Neural cell (in vitro differentiated cells): ENCODE measurements around the gene NHLH1. TPM values are rescaled to one million over a fixed set of nuclear protein-coding genes. Genes with fewer than 3 reads are reported as not detected.

Experiments used
- H2AFZ ChIP-seq: fragments of 200-600, 300-800 bp; sonication (generic), shearing (Covaris generic); 2 replicates; pipeline ENCODE4 v1.6.0; 2014; ENCODE audit warnings: low read depth, mild to moderate bottlenecking, antibody characterized with exemption, low read length, moderate library complexity
- H3F3A ChIP-seq: fragments of 200-600 bp; shearing (Covaris generic); 2 replicates; pipeline ENCODE4 v1.6.1; 2016; ENCODE audit warnings: mild to moderate bottlenecking, moderate library complexity, mixed read lengths, antibody characterized with exemption, low read length; ENCODE audit not compliant: insufficient read depth, poor library complexity, severe bottlenecking
- H3K27ac ChIP-seq: fragments of 200-600, 300-800 bp; sonication (generic), shearing (Covaris generic); 2 replicates; pipeline ENCODE4 v1.5.1; 2014; ENCODE audit warnings: mild to moderate bottlenecking, low read length, moderate library complexity
- H3K27me3 ChIP-seq: fragments of 300-800, 200-600 bp; sonication (generic), shearing (Covaris generic); 2 replicates; pipeline ENCODE4 v1.6.0; 2014; ENCODE audit warnings: mild to moderate bottlenecking, low read depth, low read length, moderate library complexity; ENCODE audit not compliant: insufficient read depth
- H3K36me3 ChIP-seq: fragments of 300-800, 200-600 bp; sonication (generic), shearing (Covaris generic); 2 replicates; pipeline ENCODE4 v1.5.1; 2014; ENCODE audit warnings: mild to moderate bottlenecking, antibody characterized with exemption, low read length, moderate library complexity; ENCODE audit not compliant: insufficient read depth
- H3K4me2 ChIP-seq: fragments of 300-800, 200-600 bp; sonication (generic), shearing (Covaris generic); 2 replicates; pipeline ENCODE4 v1.6.0; 2014; ENCODE audit warnings: mild to moderate bottlenecking, low read length
- H3K4me3 ChIP-seq: fragments of 300-800, 200-600 bp; sonication (generic), shearing (Covaris generic); 2 replicates; pipeline ENCODE4 v1.5.1; 2014; ENCODE audit warnings: mild to moderate bottlenecking, low read length, moderate library complexity
- H3K79me2 ChIP-seq: fragments of 200-600 bp; shearing (Covaris generic); replicated peaks from 2 replicates; pipeline ENCODE4 v1.6.0; 2014; ENCODE audit warnings: mild to moderate bottlenecking, low read length, moderate library complexity; ENCODE audit not compliant: insufficient read depth
- H3K9ac ChIP-seq: fragments of 300-800, 200-600 bp; sonication (generic), shearing (Covaris generic); 2 replicates; pipeline ENCODE4 v1.6.1; 2016; ENCODE audit warnings: mild to moderate bottlenecking, low read length, mixed read lengths
- H3K9me2 ChIP-seq: fragments of 200-600 bp; shearing (Covaris generic); 2 replicates; pipeline ENCODE4 v1.6.1; 2016; ENCODE audit warnings: mild to moderate bottlenecking, low read length, mixed read lengths; ENCODE audit not compliant: insufficient read depth
- H3K9me3 ChIP-seq: fragments of 200-600, 300-800 bp; sonication (generic), shearing (Covaris generic); 2 replicates; pipeline ENCODE4 v1.6.1; 2016; ENCODE audit warnings: mild to moderate bottlenecking, mixed run types, low read length, moderate library complexity, mixed read lengths
- H4K20me1 ChIP-seq: fragments of 200-600 bp; shearing (Covaris generic); 2 replicates; pipeline ENCODE4 v1.6.1; 2016; ENCODE audit warnings: mild to moderate bottlenecking, mixed run types; ENCODE audit not compliant: insufficient read depth
- CTCF ChIP-seq: fragments of 450-650 bp; IDR thresholded peaks from 2 replicates; pipeline ENCODE4 v1.5.1; 2014; ENCODE audit warnings: antibody characterized with exemption, mild to moderate bottlenecking, moderate library complexity; ENCODE audit not compliant: poor library complexity, severe bottlenecking
- EP300 ChIP-seq: fragments of 450-650 bp; conservative IDR thresholded peaks from 2 replicates; pipeline ENCODE4 v1.6.1; 2014; ENCODE audit warnings: antibody characterized with exemption, mild to moderate bottlenecking, moderate library complexity; ENCODE audit not compliant: poor library complexity, severe bottlenecking
- EZH2 ChIP-seq: fragments of 200-600, 300-800 bp; shearing (Covaris generic), sonication (generic); IDR thresholded peaks from 2 replicates; pipeline ENCODE4 v1.6.1; 2014; ENCODE audit warnings: antibody characterized with exemption, low read length, borderline replicate concordance, mild to moderate bottlenecking; ENCODE audit not compliant: insufficient read depth, poor library complexity, severe bottlenecking
- MXI1 ChIP-seq: fragments of 450-650 bp; conservative IDR thresholded peaks from 2 replicates; pipeline ENCODE4 v1.6.1; 2014; ENCODE audit warnings: antibody characterized with exemption, mild to moderate bottlenecking; ENCODE audit not compliant: poor library complexity, severe bottlenecking
- POLR2AphosphoS5 ChIP-seq: IDR thresholded peaks from 2 replicates; pipeline ENCODE4 v1.6.1; 2012
- SMC3 ChIP-seq: fragments of 450-650 bp; conservative IDR thresholded peaks from 2 replicates; pipeline ENCODE4 v1.6.1; 2014; ENCODE audit warnings: antibody characterized with exemption, mild to moderate bottlenecking, moderate library complexity; ENCODE audit not compliant: poor library complexity
- TAF1 ChIP-seq: IDR thresholded peaks from 2 replicates; pipeline ENCODE4 v1.6.1; 2012; ENCODE audit warnings: low read depth
- polyA plus RNA-seq: library from polyadenylated mRNA; depleted of rRNA; stranded (reverse); fragments of >200 nt; gene quantifications from 2 replicates; pipeline ENCODE4 v1.2.3, GENCODE V29; 2014
- TF ChIP-seq, protein P1 (sequence below): IDR thresholded peaks from 2 replicates; pipeline ENCODE4 v1.6.1; 2012; ENCODE audit warnings: borderline replicate concordance

The NHLH1 gene
- polyA plus RNA-seq, 1 donor from 2014 or later: 0.11 TPM

DNA sequence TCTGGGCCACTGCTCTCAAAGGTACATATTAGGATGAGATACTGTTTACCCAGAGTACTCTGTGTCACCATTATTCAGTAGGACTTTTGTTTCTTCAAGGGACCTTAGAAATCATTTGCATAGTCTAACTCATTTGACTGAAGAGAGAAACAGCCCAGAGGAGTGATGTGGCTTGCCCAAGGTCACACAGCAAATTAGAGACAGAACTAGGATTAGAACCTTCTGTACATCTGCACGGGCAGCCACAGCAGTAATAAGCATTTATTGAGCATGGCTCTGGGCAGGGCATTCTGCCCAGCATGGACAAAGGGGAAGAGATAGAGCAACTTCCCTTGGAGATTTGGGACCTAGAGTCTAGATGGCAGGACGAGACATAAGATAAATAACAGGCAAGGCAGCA, 5.7 kb upstream of the NHLH1 start:
- Histone ChIP-seq H3K9me3 (no peaks in the 10 kb centered on the region), H3K4me2 (no peak overlapping the region), H3K36me3 (no peaks in the 10 kb centered on the region), H3K27me3 (no peaks in the 10 kb centered on the region), H3K27ac (no peak overlapping the region), H3F3A (no peaks in the 10 kb centered on the region), H4K20me1 (no peaks in the 10 kb centered on the region), H3K79me2 (no peaks in the 10 kb centered on the region), H3K9ac (no peak overlapping the region), H3K4me3 (no peak overlapping the region), H2AFZ (no peak overlapping the region), H3K9me2 (no peaks in the 10 kb centered on the region)
- TF ChIP-seq CTCF (no peak), EP300 (no peak)
- TF ChIP-seq, protein P1, sequence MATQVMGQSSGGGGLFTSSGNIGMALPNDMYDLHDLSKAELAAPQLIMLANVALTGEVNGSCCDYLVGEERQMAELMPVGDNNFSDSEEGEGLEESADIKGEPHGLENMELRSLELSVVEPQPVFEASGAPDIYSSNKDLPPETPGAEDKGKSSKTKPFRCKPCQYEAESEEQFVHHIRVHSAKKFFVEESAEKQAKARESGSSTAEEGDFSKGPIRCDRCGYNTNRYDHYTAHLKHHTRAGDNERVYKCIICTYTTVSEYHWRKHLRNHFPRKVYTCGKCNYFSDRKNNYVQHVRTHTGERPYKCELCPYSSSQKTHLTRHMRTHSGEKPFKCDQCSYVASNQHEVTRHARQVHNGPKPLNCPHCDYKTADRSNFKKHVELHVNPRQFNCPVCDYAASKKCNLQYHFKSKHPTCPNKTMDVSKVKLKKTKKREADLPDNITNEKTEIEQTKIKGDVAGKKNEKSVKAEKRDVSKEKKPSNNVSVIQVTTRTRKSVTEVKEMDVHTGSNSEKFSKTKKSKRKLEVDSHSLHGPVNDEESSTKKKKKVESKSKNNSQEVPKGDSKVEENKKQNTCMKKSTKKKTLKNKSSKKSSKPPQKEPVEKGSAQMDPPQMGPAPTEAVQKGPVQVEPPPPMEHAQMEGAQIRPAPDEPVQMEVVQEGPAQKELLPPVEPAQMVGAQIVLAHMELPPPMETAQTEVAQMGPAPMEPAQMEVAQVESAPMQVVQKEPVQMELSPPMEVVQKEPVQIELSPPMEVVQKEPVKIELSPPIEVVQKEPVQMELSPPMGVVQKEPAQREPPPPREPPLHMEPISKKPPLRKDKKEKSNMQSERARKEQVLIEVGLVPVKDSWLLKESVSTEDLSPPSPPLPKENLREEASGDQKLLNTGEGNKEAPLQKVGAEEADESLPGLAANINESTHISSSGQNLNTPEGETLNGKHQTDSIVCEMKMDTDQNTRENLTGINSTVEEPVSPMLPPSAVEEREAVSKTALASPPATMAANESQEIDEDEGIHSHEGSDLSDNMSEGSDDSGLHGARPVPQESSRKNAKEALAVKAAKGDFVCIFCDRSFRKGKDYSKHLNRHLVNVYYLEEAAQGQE: no peak

- Histone ChIP-seq H3K4me2 (no peak overlapping the region), H3K36me3 (no peaks in the 10 kb centered on the region), H3K4me3 (no peak overlapping the region), H3K9me3 (no peaks in the 10 kb centered on the region), H3K79me2 (no peaks in the 10 kb centered on the region), H3F3A (no peaks in the 10 kb centered on the region), H3K27ac (no peak overlapping the region), H4K20me1 (no peaks in the 10 kb centered on the region), H3K9me2 (no peaks in the 10 kb centered on the region), H3K9ac (no peak overlapping the region), H3K27me3 (no peaks in the 10 kb centered on the region), H2AFZ (no peak overlapping the region)
- TF ChIP-seq SMC3 (no peak), EZH2 (no peak), CTCF (no peak), MXI1 (no peak), EP300 (no peak), POLR2AphosphoS5 (no peak), TAF1 (no peak)
- TF ChIP-seq, protein P1: no peak
Observed at GRCh38 chr1:160361814-160362167, 5.1 kb upstream of the NHLH1 start.
